Ascending aorta (tissue), 2 donors: ENCODE measurements around the gene ADD1. TPM values are rescaled to one million over a fixed set of nuclear protein-coding genes. Genes with fewer than 3 reads are reported as not detected.
A peak's percentile ranks its signal among the peaks of the same experiment; 100 is the strongest.

Experiments
- DNase-seq, 2 donors: peaks; one replicate each; pipeline ENCODE4 v3.0.0-alpha.2; 2019; ENCODE audit warnings: low spot score in 2 of 2
- H3K27ac ChIP-seq, 2 donors: fragments of 200-600 bp; sonication (generic); one replicate each; pipeline ENCODE4 v1.5.1; 2016 to 2017; ENCODE audit warnings: mild to moderate bottlenecking in 1 of 2
- H3K27me3 ChIP-seq: fragments of 200-600 bp; sonication (generic); one replicate; pipeline ENCODE4 v1.5.1; 2017
- H3K36me3 ChIP-seq, 2 donors: fragments of 200-600 bp; sonication (generic); one replicate each; pipeline ENCODE4 v1.5.1; 2016
- H3K4me1 ChIP-seq, 2 donors: fragments of 200-600 bp; sonication (generic); one replicate each; pipeline ENCODE4 v1.5.1; 2016 to 2017; ENCODE audit warnings: mild to moderate bottlenecking in 1 of 2
- H3K4me3 ChIP-seq, 2 donors: fragments of 200-600 bp; sonication (generic); one replicate each; pipeline ENCODE4 v1.5.1; 2016 to 2017; ENCODE audit warnings: mild to moderate bottlenecking in 1 of 2
- H3K9me3 ChIP-seq, 2 donors: fragments of 200-600 bp; sonication (generic); one replicate each; pipeline ENCODE4 v1.5.1; 2016
- intact Hi-C: fragments of 100-400 bp; cut with DNase I; formaldehyde crosslinking; loops from one replicate; pipeline ENCODE4 v1.15.1; 2023
- total RNA-seq: library from RNA; depleted of rRNA; stranded (reverse); fragments of >200 nt; gene quantifications from one replicate; pipeline ENCODE4 v1.1.0, GENCODE V29; 2016
- TF ChIP-seq, protein P1 (sequence below), 3 experiments: fragments of 200-600 bp in 2 of 3; fragments of 450-650 bp in 1 of 3; sonication (generic) in 2 of 3; IDR thresholded peaks; one replicate each; pipeline ENCODE4 v1.5.1; 2016 to 2019; ENCODE audit warnings: antibody characterized with exemption in 3 of 3, mild to moderate bottlenecking in 1 of 3, moderate library complexity in 1 of 3

The ADD1 gene
- total RNA-seq, 1 donor from 2014 or later, result 261 TPM

DNA sequence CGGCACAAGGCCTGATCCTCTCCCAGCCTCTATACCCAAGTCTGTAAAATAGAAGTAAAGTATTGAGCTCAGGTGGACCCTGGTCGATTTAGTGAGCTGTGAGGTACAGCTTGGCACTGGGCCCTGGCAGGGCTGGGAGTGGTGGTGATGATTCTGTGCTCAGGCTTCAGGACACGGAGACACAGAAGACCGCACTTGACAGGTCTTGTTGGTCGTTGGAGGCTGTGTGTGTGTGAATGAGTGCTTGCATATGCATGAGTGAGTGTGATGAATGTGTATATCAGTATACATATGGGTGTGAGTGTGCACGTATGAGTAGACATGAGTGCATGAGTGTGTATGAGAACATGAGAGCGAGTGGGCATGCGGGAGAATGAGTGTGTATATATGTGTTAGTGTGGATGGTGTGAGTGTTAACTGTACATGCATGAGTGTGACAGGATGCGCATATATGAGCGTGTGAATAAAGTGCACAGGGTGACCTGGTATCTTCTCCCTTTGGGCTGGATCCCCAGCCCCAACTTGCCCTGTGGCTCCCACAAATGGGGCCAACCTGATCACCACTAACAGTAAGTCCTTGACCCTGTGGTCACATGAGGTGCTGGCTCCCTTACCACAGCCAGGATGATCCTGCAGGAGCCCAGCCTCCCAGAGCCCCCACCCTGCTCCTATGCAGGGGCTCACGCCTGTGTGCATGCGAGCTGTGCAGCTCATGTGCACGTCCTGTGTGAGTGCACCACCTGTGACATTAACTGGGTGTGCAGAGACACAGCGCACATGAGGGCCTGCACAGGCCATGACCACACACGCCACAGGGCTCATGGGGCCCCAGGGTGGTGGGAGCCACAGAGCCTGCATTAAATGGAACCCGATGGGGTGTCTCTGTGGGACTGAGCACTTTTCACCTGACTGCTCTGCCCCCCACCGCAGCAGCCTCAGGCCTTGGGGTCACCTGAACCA is 29.9 kb upstream of the ADD1 start:
- Histone ChIP-seq H3K27me3 (no peaks in the 10 kb centered on the region), H3K27ac (no peak overlapping the region), H3K9me3 (peaks cover 0 to 9% of the 10 kb centered on the region in 2 donors), H3K4me3 (peak overlapping the region in 1 of 2 donors; percentile 49), H3K4me1 (peaks cover 8 to 10% of the 10 kb centered on the region in 2 donors), H3K36me3 (no peaks in the 10 kb centered on the region)
- intact Hi-C loops, result no loop called here
- TF ChIP-seq, protein P1, sequence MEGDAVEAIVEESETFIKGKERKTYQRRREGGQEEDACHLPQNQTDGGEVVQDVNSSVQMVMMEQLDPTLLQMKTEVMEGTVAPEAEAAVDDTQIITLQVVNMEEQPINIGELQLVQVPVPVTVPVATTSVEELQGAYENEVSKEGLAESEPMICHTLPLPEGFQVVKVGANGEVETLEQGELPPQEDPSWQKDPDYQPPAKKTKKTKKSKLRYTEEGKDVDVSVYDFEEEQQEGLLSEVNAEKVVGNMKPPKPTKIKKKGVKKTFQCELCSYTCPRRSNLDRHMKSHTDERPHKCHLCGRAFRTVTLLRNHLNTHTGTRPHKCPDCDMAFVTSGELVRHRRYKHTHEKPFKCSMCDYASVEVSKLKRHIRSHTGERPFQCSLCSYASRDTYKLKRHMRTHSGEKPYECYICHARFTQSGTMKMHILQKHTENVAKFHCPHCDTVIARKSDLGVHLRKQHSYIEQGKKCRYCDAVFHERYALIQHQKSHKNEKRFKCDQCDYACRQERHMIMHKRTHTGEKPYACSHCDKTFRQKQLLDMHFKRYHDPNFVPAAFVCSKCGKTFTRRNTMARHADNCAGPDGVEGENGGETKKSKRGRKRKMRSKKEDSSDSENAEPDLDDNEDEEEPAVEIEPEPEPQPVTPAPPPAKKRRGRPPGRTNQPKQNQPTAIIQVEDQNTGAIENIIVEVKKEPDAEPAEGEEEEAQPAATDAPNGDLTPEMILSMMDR (IDR thresholded peaks at IDR 0.05), result no peak
- DNase-seq, result no peak

DNA sequence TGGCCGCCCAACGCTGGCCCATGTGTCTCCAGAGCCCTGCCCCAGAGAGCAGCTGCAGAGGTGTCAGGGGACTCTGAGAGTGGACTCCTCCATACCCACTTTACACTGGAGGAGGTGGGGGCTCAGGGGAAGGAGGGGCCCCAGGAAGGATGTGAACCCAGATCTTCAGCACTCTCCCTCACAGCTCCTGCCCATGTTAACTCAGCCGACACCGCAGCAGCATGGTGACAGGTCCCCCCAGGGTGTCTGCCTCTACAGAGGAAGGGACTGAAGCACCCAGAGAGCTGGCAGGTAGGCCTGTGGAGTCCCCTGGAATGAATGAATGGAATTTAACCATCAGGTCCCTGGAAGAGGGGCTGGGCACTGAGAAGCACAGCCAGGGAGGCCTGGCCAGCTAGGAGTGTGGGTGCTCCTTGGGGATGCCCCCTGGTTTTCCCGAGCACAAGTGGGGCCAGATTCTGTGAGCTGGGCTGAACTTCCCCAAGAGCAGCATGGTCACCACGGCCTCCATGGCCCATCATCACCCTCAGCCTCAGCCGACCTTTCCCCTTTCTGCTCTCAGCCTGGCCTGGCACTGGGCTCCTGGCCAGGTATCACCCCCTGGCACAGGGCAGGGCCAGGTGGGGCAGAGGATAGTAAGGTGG is 28.9 kb upstream of the ADD1 start:
- peaks cover 8 to 12% of the 10 kb centered on the region in 2 donors for H3K4me1 ChIP-seq

DNA sequence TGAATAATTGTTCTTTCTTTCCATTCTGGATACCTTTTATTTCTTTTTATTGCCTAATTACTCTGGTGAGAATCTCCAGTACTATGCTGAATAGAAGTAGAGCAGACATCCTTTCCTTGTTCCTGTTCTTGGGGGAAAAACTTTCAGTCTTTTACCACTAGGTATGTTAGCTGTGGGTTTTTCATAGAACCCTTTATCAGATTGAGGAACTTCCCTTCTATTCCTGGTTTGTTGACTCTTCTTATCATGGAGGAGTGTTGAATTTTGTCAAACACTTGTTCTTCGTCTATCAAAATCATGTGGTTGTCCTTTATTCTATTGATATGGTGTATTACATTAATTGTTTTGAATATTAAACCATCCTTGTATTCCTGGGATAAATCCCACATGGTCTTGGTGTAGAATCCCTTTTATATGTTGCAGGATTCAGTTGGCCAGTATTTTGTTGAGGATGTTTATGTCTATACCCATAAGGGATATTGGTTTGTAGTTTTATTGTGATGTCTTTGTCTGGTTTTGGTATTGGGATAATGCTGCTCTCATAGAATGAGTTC is 27.2 kb upstream of the ADD1 start:
- Histone ChIP-seq H3K9me3 (peaks cover 0 to 9% of the 10 kb centered on the region in 2 donors), H3K4me1 (peaks cover 8 to 12% of the 10 kb centered on the region in 2 donors), H3K4me3 (no peak overlapping the region), H3K36me3 (no peaks in the 10 kb centered on the region), H3K27me3 (no peaks in the 10 kb centered on the region), H3K27ac (no peak overlapping the region)
- no peak for DNase-seq
- intact Hi-C loops, result no loop called here
- TF ChIP-seq, protein P1 (IDR thresholded peaks at IDR 0.05), result no peak

More for the DNA sequence above, 28.9 kb upstream of the ADD1 start:
- no peak for DNase-seq
- H3K4me3 ChIP-seq, result no peak overlapping the region
- H3K9me3 ChIP-seq, result peaks cover 0 to 9% of the 10 kb centered on the region in 2 donors
- intact Hi-C loops, result no loop called here
- TF ChIP-seq, protein P1 (IDR thresholded peaks at IDR 0.05), result no peak
- H3K36me3 ChIP-seq, result no peaks in the 10 kb centered on the region
- H3K27ac ChIP-seq, result no peak overlapping the region
- no peaks in the 10 kb centered on the region for H3K27me3 ChIP-seq

DNA sequence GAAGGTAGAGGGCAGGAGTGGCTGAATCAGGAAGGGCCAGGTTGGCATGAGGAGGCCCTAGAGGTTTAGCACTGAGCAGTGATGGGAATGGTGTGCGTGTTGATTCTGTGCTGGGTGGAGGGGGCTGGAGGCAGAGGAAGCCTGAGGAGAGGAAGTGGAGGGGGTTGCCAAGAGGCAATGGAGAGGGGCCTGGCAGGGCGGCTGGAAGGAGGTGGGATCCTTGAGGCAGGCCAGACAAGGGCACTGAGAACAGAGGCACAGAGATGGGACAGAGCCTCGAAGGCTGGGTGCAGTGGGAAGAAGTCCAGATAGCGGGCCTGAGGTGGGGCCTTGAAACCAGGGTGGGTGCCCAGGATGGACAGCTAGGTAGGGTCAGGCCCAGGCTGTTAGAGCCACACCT is 26.5 kb upstream of the ADD1 start:
- peak overlapping the region in 1 of 2 donors; percentile 80 for H3K4me3 ChIP-seq
- no peak overlapping the region for H3K27ac ChIP-seq

DNA sequence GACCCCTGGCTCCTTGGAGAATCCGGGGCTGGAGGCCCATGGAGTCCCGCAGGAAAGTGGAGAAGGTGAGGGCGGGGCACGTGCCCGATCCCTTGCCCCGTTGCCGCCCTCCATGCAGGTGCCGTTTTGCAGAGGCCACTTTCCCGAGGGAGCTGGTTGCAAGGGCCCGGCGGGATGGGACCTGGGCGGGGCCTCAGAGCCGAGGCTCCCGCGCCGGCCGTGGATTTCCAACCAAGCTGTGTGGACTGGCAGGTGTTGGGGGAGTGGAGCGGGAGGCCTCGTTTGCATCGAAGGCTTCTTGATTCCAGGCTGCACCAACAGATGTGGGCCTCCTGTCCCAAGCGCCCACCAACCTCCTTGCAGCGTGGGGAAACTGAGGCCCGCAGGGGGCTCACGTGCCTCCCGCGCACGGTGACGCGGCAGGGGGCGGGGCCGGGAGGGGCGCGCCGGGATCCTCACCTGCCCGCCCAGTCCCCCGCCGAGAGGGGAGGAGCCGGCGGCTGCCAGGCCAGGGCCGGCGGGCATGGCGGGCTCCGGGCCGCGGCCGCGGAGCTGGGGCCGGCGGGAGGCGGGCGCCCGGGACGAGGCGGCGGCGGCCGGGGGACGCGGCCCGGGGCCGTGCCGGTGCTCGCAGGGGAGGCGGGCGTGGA is 25.8 kb upstream of the ADD1 start:
- intact Hi-C loops, result no loop called here
- Histone ChIP-seq H3K27me3 (no peaks in the 10 kb centered on the region), H3K4me1 (peaks cover 8 to 12% of the 10 kb centered on the region in 2 donors), H3K36me3 (no peaks in the 10 kb centered on the region), H3K9me3 (peaks cover 0 to 9% of the 10 kb centered on the region in 2 donors), H3K27ac (no peak overlapping the region), H3K4me3 (peak overlapping the region; percentile 59 to 80)
- TF ChIP-seq, protein P1 (IDR thresholded peaks at IDR 0.05), result no peak
- no peak for DNase-seq

More for the DNA sequence above, 26.5 kb upstream of the ADD1 start:
- intact Hi-C loops, result no loop called here
- H3K4me1 ChIP-seq, result peaks cover 8 to 12% of the 10 kb centered on the region in 2 donors
- no peaks in the 10 kb centered on the region for H3K27me3 ChIP-seq
- H3K36me3 ChIP-seq, result no peaks in the 10 kb centered on the region
- H3K9me3 ChIP-seq, result peaks cover 0 to 9% of the 10 kb centered on the region in 2 donors
- TF ChIP-seq, protein P1 (IDR thresholded peaks at IDR 0.05), result no peak
- no peak for DNase-seq
